Measurements from ENCODE around the gene DPY30.

- TF ChIP-seq POLR2A (IDR thresholded peaks at IDR 0.05; ENCODE audit: low read depth, low read length) (no peak), SMC3 (IDR thresholded peaks at IDR 0.05; ENCODE audit: low read depth, low read length) (no peak), BHLHE40 (IDR thresholded peaks at IDR 0.05; ENCODE audit: low read depth, low read length) (no peak), RCOR1 (IDR thresholded peaks at IDR 0.05; ENCODE audit: insufficient replicate concordance, low read length) (no peak), MXI1 (IDR thresholded peaks at IDR 0.05; ENCODE audit: borderline replicate concordance, low read depth, low read length) (no peak), CEBPB (IDR thresholded peaks at IDR 0.05; ENCODE audit: low read depth, low read length) (no peak)
- TF ChIP-seq, protein P1, sequence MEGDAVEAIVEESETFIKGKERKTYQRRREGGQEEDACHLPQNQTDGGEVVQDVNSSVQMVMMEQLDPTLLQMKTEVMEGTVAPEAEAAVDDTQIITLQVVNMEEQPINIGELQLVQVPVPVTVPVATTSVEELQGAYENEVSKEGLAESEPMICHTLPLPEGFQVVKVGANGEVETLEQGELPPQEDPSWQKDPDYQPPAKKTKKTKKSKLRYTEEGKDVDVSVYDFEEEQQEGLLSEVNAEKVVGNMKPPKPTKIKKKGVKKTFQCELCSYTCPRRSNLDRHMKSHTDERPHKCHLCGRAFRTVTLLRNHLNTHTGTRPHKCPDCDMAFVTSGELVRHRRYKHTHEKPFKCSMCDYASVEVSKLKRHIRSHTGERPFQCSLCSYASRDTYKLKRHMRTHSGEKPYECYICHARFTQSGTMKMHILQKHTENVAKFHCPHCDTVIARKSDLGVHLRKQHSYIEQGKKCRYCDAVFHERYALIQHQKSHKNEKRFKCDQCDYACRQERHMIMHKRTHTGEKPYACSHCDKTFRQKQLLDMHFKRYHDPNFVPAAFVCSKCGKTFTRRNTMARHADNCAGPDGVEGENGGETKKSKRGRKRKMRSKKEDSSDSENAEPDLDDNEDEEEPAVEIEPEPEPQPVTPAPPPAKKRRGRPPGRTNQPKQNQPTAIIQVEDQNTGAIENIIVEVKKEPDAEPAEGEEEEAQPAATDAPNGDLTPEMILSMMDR (conservative IDR thresholded peaks at IDR 0.05; ENCODE audit: low read depth, low read length) = no peak
- TF ChIP-seq, protein P2, sequence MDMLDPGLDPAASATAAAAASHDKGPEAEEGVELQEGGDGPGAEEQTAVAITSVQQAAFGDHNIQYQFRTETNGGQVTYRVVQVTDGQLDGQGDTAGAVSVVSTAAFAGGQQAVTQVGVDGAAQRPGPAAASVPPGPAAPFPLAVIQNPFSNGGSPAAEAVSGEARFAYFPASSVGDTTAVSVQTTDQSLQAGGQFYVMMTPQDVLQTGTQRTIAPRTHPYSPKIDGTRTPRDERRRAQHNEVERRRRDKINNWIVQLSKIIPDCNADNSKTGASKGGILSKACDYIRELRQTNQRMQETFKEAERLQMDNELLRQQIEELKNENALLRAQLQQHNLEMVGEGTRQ (IDR thresholded peaks at IDR 0.05; ENCODE audit: low read depth, low read length) = no peak
Measured at GRCh38 chr2:31992934-31993333, 46.7 kb downstream of the DPY30 start.
